B cell (primary cell): ENCODE results near the gene LRRIQ4. TPM values are rescaled to one million over a fixed set of nuclear protein-coding genes. Genes with fewer than 3 reads are reported as not detected.

Experiments
- ATAC-seq: fragments of 200-7000 bp; cut with Tn5 transposase; one replicate; pipeline ENCODE4 v1.10.0; 2021; ENCODE audit warnings: low read depth, mild to moderate bottlenecking, moderate number of reproducible peaks, moderate library complexity
- CTCF ChIA-PET: fragments of 350-600 bp; sonication (Branson Sonifier 250); formaldehyde crosslinking; loops from one replicate; lab custom pipeline; 2021; ENCODE audit warnings: antibody characterized with exemption, inconsistent platforms; lab: Charles Lee
- POLR2A ChIA-PET: fragments of 350-600 bp; sonication (Branson Sonifier 250); formaldehyde crosslinking; loops from one replicate; lab custom pipeline; 2021; ENCODE audit warnings: antibody characterized with exemption; lab: Charles Lee
- DNase-seq: peaks from one replicate; pipeline ENCODE4 v3.0.0; 2013
- H2AFZ ChIP-seq: 2 replicates; pipeline ENCODE4 v1.6.1; 2012; ENCODE audit warnings: mild to moderate bottlenecking, low read depth, low read length; ENCODE audit not compliant: insufficient read depth, poor library complexity, severe bottlenecking
- H3K27ac ChIP-seq, 2 donors: 1 replicate in 1 of 2; 2 replicates in 1 of 2; pipeline ENCODE4 v1.5.1; 2012 to 2013; ENCODE audit warnings: low read length in 2 of 2, mild to moderate bottlenecking in 2 of 2, moderate library complexity in 1 of 2
- H3K27me3 ChIP-seq, 4 experiments: fragments of 200-600 bp in 1 of 4; sonication (generic) in 1 of 4; replicated peaks in 1 of 4; 1 replicate in 2 of 4; 2 replicates in 2 of 4; pipeline versions ENCODE4 v1.6.1 to v1.7.0; 2013 to 2016; ENCODE audit warnings: low read length in 3 of 4, mild to moderate bottlenecking in 2 of 4, mixed read lengths in 1 of 4, moderate library complexity in 1 of 4; ENCODE audit not compliant: insufficient read depth in 4 of 4, control insufficient read depth in 3 of 4; ENCODE audit errors: control extremely low read depth in 1 of 4
- H3K36me3 ChIP-seq, 2 experiments: replicated peaks in 1 of 2; 1 replicate in 1 of 2; 2 replicates in 1 of 2; pipeline versions ENCODE4 v1.6.1 to v1.7.1; 2013; ENCODE audit warnings: low read length in 1 of 2; ENCODE audit not compliant: insufficient read depth in 2 of 2, control insufficient read depth in 1 of 2; ENCODE audit errors: control extremely low read depth in 1 of 2, extremely low read depth in 1 of 2
- H3K4me1 ChIP-seq, 2 donors: fragments of 200-600 bp in 1 of 2; sonication (generic) in 1 of 2; 1 replicate in 1 of 2; 2 replicates in 1 of 2; pipeline versions ENCODE4 v1.5.1 to v1.6.1; 2013 to 2017; ENCODE audit warnings: low read length in 2 of 2; ENCODE audit not compliant: control insufficient read depth in 2 of 2, insufficient read depth in 2 of 2
- H3K4me2 ChIP-seq: replicated peaks from 2 replicates; pipeline ENCODE3; 2012; ENCODE audit warnings: mild to moderate bottlenecking, low read depth, low read length; ENCODE audit not compliant: poor library complexity, severe bottlenecking
- H3K4me3 ChIP-seq, 5 experiments: fragments of 200-600 bp in 1 of 5; sonication (generic) in 1 of 5; 1 replicate in 3 of 5; 2 replicates in 2 of 5; pipeline versions ENCODE4 v1.5.1 to v1.7.0; 2011 to 2016; ENCODE audit warnings: low read length in 4 of 5, mild to moderate bottlenecking in 4 of 5, low read depth in 2 of 5, control low read depth in 1 of 5, moderate library complexity in 1 of 5; ENCODE audit not compliant: insufficient read depth in 1 of 5; ENCODE audit errors: control extremely low read depth in 1 of 5, extremely low read depth in 1 of 5
- H3K79me2 ChIP-seq: fragments of 200-600 bp; sonication (generic); one replicate; pipeline ENCODE4 v1.6.0; 2016; ENCODE audit warnings: low read length; ENCODE audit not compliant: control insufficient read depth, insufficient read depth
- H3K9ac ChIP-seq: fragments of 200-600 bp; sonication (generic); 2 replicates; pipeline ENCODE4 v1.6.1; 2017; ENCODE audit warnings: mild to moderate bottlenecking, low read length, moderate library complexity
- H3K9me3 ChIP-seq, 3 donors: one replicate each; pipeline versions ENCODE4 v1.6.1 to v1.7.1; 2013; ENCODE audit warnings: low read length in 2 of 3; ENCODE audit not compliant: control insufficient read depth in 2 of 3, insufficient read depth in 1 of 3; ENCODE audit errors: control extremely low read depth in 1 of 3
- H4K20me1 ChIP-seq: 2 replicates; pipeline ENCODE4 v1.6.0; 2012; ENCODE audit warnings: mild to moderate bottlenecking, low read length; ENCODE audit not compliant: insufficient read depth, control insufficient read depth, poor library complexity, severe bottlenecking
- H3K27ac Mint-ChIP-seq: one replicate; pipeline ENCODE4 v1.8.0; 2021; ENCODE audit warnings: mixed read lengths
- H3K27me3 Mint-ChIP-seq: one replicate; pipeline ENCODE4 v1.8.0; 2021; ENCODE audit warnings: mixed read lengths
- H3K4me1 Mint-ChIP-seq: one replicate; pipeline ENCODE4 v1.8.0; 2021; ENCODE audit warnings: mixed read lengths
- H3K4me3 Mint-ChIP-seq: one replicate; pipeline ENCODE4 v1.8.0; 2021; ENCODE audit warnings: mixed read lengths
- H3K9me3 Mint-ChIP-seq: one replicate; pipeline ENCODE4 v1.8.0; 2022; ENCODE audit warnings: mixed read lengths; ENCODE audit not compliant: insufficient read depth
- CTCF ChIP-seq: fragments of 200-600 bp; IDR thresholded peaks from one replicate; pipeline ENCODE4 v1.8.0; 2022; ENCODE audit warnings: antibody characterized with exemption, mild to moderate bottlenecking
- EZH2 ChIP-seq: IDR thresholded peaks from 2 replicates; pipeline ENCODE4 v1.6.1; 2012; ENCODE audit warnings: borderline replicate concordance, low read depth, mild to moderate bottlenecking, moderate library complexity, low read length; ENCODE audit not compliant: insufficient read depth, poor library complexity, severe bottlenecking
- WGBS: methylation state at CpG from one replicate; pipeline ENCODE4 v1.1.5; 2013; ENCODE audit warnings: missing lambda C conversion rate; ENCODE audit not compliant: insufficient coverage; 5-methylcytosine and 5-hydroxymethylcytosine counted together
- intact Hi-C: fragments of 100-400 bp; cut with micrococcal nuclease; formaldehyde crosslinking; loops from one replicate; pipeline ENCODE4 v1.10.0; 2022
- polyA plus RNA-seq: library from polyadenylated mRNA; depleted of rRNA; stranded (reverse); fragments of >200 nt; gene quantifications from 2 replicates; pipeline ENCODE4 v1.2.3, GENCODE V29; 2012
- total RNA-seq, 2 donors: library from RNA; stranded (reverse); fragments of 120-200 nt in 1 of 2; gene quantifications; 1 replicate in 1 of 2; 2 replicates in 1 of 2; pipeline versions ENCODE4 v1.2.3 to v1.2.4, GENCODE V29; 2013 to 2022

Gene LRRIQ4
- total and polyA plus RNA-seq, 2 donors (not counting 1 experiment from before 2014, with no cell fraction given): 0.04 to 0.71 TPM

- Mint-ChIP-seq H3K4me3 (peak overlapping the region; percentile 87), H3K27me3 (no peaks in the 10 kb centered on the region), H3K27ac (peak overlapping the region; percentile 93), H3K4me1 (peaks cover 34% of the 10 kb centered on the region), H3K9me3 (no peaks in the 10 kb centered on the region)
- H2AFZ ChIP-seq: peak overlapping the region; percentile 91
- no peaks in the 10 kb centered on the region for H3K79me2 ChIP-seq
- 4% methylated on average over 25 of the region's 29 CpGs for WGBS
- H3K9me3 ChIP-seq: peaks cover 0 to 6% (median 6%) of the 10 kb centered on the region in 3 donors
- CTCF ChIA-PET: interaction anchor here (0.6 to 2.3 kb wide), 12 partner anchors 15 to 287 kb away, joined by 3 to 13 read pairs (median 4); partner anchors contain the start of genes ACTRT3 and SEC62
- H3K4me3 ChIP-seq: peak overlapping the region; percentile 17 to 79 (median 68)
- no peak for TF ChIP-seq CTCF
- TF ChIP-seq EZH2: no peak
- ATAC-seq (peak; percentile 18), DNase-seq (peak; percentile 66)
- peak overlapping the region; percentile 66 for H3K9ac ChIP-seq
- H3K27ac ChIP-seq: peak overlapping the region; percentile 46 to 77
- intact Hi-C loops: loop anchor here (1.0 to 5.0 kb wide), 4 partner anchors 47 to 226 kb away; partner anchors contain the start of genes GPR160 and TERC
- no peaks in the 10 kb centered on the region for H3K27me3 ChIP-seq
- POLR2A ChIA-PET: interaction anchor here (0.7 to 2.0 kb wide), 7 partner anchors 31 to 191 kb away, joined by 3 to 13 read pairs (median 5); partner anchors contain the start of genes ACTRT3, MYNN and TERC
- peak overlapping the region; percentile 82 for H3K4me2 ChIP-seq
- H3K4me1 ChIP-seq: peaks cover 19 to 28% of the 10 kb centered on the region in 2 donors
- no peaks in the 10 kb centered on the region for H4K20me1 ChIP-seq
- no peaks in the 10 kb centered on the region for H3K36me3 ChIP-seq
These were observed 889 bp upstream of the LRRIQ4 start for GRCh38 chr3:169811631-169812331.
